SK-N-SH treated with all-trans-retinoic acid at 6 μM for 48 hours (cell line): ENCODE data around the gene CCDC93.

Source experiments
- ATAC-seq: fragments of 200-7000 bp; cut with Tn5 transposase; 3 replicates; pipeline ENCODE4 v1.9.1; 2020; ENCODE audit warnings: mild to moderate bottlenecking, moderate library complexity
- ARNTL ChIP-seq: fragments of 450-650 bp; formaldehyde crosslinking; IDR thresholded peaks from 2 replicates; pipeline ENCODE4 v1.5.0; 2020; ENCODE audit warnings: low read depth, mild to moderate bottlenecking, moderate library complexity, borderline replicate concordance
- BACH2 ChIP-seq: fragments of 250-450 bp; sonication (Bioruptor Pico); IDR thresholded peaks from 2 replicates; pipeline ENCODE4 v1.9.0; 2021; ENCODE audit warnings: mild to moderate bottlenecking, borderline replicate concordance
- CREB5 ChIP-seq: fragments of 250-450 bp; sonication (Bioruptor Pico); IDR thresholded peaks from 2 replicates; pipeline ENCODE4 v1.5.1; 2020; ENCODE audit warnings: low read depth, mild to moderate bottlenecking, moderate library complexity
- CSDC2 ChIP-seq: fragments of 250-450 bp; sonication (Bioruptor Pico); IDR thresholded peaks from 2 replicates; pipeline ENCODE4 v1.5.0; 2020; ENCODE audit warnings: mild to moderate bottlenecking, moderate library complexity
- ESRRG ChIP-seq: fragments of 250-450 bp; sonication (Bioruptor Pico); IDR thresholded peaks from 2 replicates; pipeline ENCODE4 v1.6.1; 2021; ENCODE audit warnings: mild to moderate bottlenecking
- GLIS3 ChIP-seq: fragments of 250-450 bp; sonication (Bioruptor Pico); IDR thresholded peaks from 2 replicates; pipeline ENCODE4 v1.5.0; 2020; ENCODE audit warnings: mild to moderate bottlenecking, moderate library complexity
- ISL1 ChIP-seq: fragments of 250-450 bp; sonication (Bioruptor Pico); IDR thresholded peaks from 2 replicates; pipeline ENCODE4 v2.1.2; 2022; ENCODE audit warnings: mild to moderate bottlenecking, moderate library complexity
- POU6F1 ChIP-seq: fragments of 250-450 bp; sonication (Bioruptor Pico); IDR thresholded peaks from 2 replicates; pipeline ENCODE4 v1.8.0; 2021; ENCODE audit warnings: low read depth, mild to moderate bottlenecking, moderate library complexity, borderline replicate concordance
- PPARA ChIP-seq: fragments of 250-450 bp; sonication (Bioruptor Pico); IDR thresholded peaks from 2 replicates; pipeline ENCODE4 v1.5.0; 2020; ENCODE audit warnings: mild to moderate bottlenecking, borderline replicate concordance
- TCF4 ChIP-seq: fragments of 250-450 bp; sonication (Bioruptor Pico); IDR thresholded peaks from 2 replicates; pipeline ENCODE4 v1.8.0; 2021; ENCODE audit warnings: mild to moderate bottlenecking, moderate library complexity, borderline replicate concordance
- TOX ChIP-seq: fragments of 250-450 bp; sonication (Bioruptor Pico); IDR thresholded peaks from 2 replicates; pipeline ENCODE4 v1.8.0; 2021; ENCODE audit warnings: mild to moderate bottlenecking, moderate library complexity, borderline replicate concordance
- ZC3H10 ChIP-seq: fragments of 250-450 bp; sonication (Bioruptor Pico); IDR thresholded peaks from 2 replicates; pipeline ENCODE4 v1.5.1; 2021; ENCODE audit warnings: mild to moderate bottlenecking, moderate library complexity
- ZFP30 ChIP-seq: fragments of 450-650 bp; formaldehyde crosslinking; IDR thresholded peaks from 2 replicates; pipeline ENCODE4 v1.5.0; 2022; ENCODE audit warnings: mild to moderate bottlenecking, moderate library complexity
- ZNF565 ChIP-seq: fragments of 450-650 bp; formaldehyde crosslinking; conservative IDR thresholded peaks from 2 replicates; pipeline ENCODE4 v1.5.0; 2020; ENCODE audit warnings: low read depth, mild to moderate bottlenecking, moderate library complexity
- ZNF70 ChIP-seq: fragments of 450-650 bp; formaldehyde crosslinking; IDR thresholded peaks from 2 replicates; pipeline ENCODE4 v1.5.0; 2020; ENCODE audit warnings: mild to moderate bottlenecking, moderate library complexity
- ZNF8 ChIP-seq: fragments of 450-650 bp; formaldehyde crosslinking; IDR thresholded peaks from 2 replicates; pipeline ENCODE4 v1.5.0; 2020; ENCODE audit warnings: mild to moderate bottlenecking, moderate library complexity
- TF ChIP-seq, protein P1 (sequence below): fragments of 250-450 bp; sonication (Bioruptor Pico); IDR thresholded peaks from 2 replicates; pipeline ENCODE4 v1.5.1; 2021; ENCODE audit warnings: mild to moderate bottlenecking, moderate library complexity
- TF ChIP-seq, protein P2 (sequence below): fragments of 250-450 bp; sonication (Bioruptor Pico); IDR thresholded peaks from 2 replicates; pipeline ENCODE4 v1.8.0; 2020; ENCODE audit warnings: mild to moderate bottlenecking, moderate library complexity, borderline replicate concordance
- TF ChIP-seq, protein P3 (sequence below): fragments of 250-450 bp; sonication (Bioruptor Pico); IDR thresholded peaks from 2 replicates; pipeline ENCODE4 v1.5.0; 2020; ENCODE audit warnings: mild to moderate bottlenecking, moderate library complexity

CCDC93 gene

DNA sequence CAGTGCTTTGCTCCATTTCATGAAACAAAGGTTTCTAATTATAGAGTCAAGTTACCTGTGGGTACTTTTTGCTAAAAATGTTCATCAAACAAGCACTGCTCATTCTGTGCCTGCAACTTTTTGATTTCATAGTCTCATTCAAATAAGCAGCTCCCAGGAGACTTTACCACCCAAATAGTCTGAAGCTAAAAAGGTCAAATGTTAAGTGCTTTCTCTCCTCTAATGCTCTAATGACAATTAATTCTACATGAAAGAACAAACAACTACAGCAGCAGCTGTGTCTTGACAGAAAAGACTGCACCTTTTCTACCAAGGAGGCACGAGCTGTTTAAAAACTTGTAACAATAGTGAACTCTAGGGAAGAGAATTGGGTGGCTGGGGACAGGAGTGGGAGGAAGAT lies 65.3 kb downstream of the CCDC93 start:
- TF ChIP-seq ESRRG (CRISPR knock-in tag) (no peak), ZNF70 (CRISPR knock-in tag) (no peak)
- TF ChIP-seq, protein P1, sequence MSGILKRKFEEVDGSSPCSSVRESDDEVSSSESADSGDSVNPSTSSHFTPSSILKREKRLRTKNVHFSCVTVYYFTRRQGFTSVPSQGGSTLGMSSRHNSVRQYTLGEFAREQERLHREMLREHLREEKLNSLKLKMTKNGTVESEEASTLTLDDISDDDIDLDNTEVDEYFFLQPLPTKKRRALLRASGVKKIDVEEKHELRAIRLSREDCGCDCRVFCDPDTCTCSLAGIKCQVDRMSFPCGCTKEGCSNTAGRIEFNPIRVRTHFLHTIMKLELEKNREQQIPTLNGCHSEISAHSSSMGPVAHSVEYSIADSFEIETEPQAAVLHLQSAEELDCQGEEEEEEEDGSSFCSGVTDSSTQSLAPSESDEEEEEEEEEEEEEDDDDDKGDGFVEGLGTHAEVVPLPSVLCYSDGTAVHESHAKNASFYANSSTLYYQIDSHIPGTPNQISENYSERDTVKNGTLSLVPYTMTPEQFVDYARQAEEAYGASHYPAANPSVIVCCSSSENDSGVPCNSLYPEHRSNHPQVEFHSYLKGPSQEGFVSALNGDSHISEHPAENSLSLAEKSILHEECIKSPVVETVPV: no peak
- TF ChIP-seq, all 23 proteins: peak for 0
- ATAC-seq: no peak

DNA sequence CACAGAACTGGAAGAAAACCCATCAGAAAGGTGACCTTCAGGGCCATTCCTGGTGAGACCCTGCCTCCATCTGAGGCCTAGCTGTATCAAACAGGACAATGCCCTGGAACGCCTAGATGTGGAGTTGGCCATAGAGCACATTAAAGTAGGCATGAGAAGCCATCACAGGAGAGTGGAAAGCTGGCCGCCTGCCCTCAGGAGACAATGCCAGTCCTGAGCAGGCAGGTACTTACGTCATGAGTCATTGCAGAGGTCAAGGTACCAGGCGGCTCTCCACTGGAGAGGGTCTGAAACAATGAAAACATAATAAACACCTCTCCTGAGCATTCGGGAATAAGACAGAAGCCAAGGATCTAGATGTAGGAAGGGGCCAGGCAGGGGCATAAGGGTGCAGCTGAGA lies 68.6 kb downstream of the CCDC93 start:
- no peak for ATAC-seq
- no peak for TF ChIP-seq ZFP30 (CRISPR knock-in tag)

DNA sequence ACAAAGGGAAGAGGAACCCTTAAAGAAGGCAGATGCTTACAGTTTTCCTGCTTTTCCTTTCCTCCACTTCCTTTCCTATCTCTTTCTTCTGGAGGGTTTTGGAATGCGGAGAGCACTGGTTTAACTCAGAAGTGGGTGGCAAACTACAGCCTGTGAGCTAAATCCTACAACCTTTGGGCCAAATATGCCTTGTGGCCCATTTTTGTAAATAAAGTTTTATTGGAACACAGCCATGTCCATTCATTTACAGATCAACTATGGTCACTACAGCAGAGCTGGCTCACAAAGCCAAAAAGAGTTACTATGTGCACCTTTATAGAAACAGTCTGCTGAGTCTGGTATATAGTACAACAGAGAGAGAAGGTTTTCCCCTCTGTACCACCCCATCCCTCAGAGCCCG lies 69.1 kb downstream of the CCDC93 start:
- TF ChIP-seq GLIS3 (CRISPR knock-in tag): no peak
- TF ChIP-seq, all 23 proteins: peak for 0

DNA sequence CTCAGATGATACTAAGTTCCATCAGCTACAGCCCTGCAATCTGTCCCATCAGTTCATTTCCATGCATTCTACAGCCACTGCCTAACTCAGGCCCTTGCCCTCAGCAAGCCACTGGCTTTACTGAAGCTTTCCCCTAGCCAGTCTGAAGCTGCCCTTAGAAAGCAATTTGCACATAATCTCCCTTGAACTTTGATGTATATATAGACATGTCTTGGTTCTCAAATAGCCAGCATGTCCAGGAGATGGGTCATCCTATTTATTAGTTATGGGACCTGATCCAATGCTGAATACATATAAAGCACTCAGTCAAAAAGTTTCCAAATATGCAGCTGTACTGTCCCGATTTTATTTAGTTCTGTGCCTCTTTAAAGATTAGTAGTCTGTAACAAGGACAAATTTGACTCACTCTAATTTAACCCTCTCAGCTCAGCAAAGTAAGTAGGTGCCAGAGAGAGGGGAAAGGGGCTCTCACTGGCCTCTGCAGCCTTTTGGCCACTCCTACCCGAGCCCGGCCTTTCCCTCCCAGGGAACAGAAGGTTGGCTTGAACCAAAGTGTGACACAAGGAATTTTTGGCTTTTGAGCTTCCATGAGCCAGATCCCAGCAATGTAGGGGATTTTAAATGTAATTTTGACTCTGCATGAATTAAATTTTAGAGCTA lies 70.7 kb downstream of the CCDC93 start:
- peak; percentile 85 for ATAC-seq
- TF ChIP-seq ISL1 (peak; percentile 50), CSDC2 (CRISPR knock-in tag) (no peak; the same call in 1 of the 2 replicates)

More for the DNA sequence above, 69.1 kb downstream of the CCDC93 start:
- ATAC-seq: no peak

- no peak for TF ChIP-seq ZFP30 (CRISPR knock-in tag)
- TF ChIP-seq CSDC2 (CRISPR knock-in tag): no peak
- TF ChIP-seq ZC3H10 (CRISPR knock-in tag): no peak
- TF ChIP-seq ZNF70 (CRISPR knock-in tag): no peak
- TF ChIP-seq BACH2: no peak
- TF ChIP-seq ZNF565: no peak
- TF ChIP-seq ARNTL: no peak
- no peak for TF ChIP-seq ESRRG (CRISPR knock-in tag)
- no peak for TF ChIP-seq PPARA (CRISPR knock-in tag)
- no peak for TF ChIP-seq TOX (CRISPR knock-in tag)
- TF ChIP-seq, protein P2, sequence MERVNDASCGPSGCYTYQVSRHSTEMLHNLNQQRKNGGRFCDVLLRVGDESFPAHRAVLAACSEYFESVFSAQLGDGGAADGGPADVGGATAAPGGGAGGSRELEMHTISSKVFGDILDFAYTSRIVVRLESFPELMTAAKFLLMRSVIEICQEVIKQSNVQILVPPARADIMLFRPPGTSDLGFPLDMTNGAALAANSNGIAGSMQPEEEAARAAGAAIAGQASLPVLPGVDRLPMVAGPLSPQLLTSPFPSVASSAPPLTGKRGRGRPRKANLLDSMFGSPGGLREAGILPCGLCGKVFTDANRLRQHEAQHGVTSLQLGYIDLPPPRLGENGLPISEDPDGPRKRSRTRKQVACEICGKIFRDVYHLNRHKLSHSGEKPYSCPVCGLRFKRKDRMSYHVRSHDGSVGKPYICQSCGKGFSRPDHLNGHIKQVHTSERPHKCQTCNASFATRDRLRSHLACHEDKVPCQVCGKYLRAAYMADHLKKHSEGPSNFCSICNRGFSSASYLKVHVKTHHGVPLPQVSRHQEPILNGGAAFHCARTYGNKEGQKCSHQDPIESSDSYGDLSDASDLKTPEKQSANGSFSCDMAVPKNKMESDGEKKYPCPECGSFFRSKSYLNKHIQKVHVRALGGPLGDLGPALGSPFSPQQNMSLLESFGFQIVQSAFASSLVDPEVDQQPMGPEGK: no peak
- no peak for TF ChIP-seq ZNF8 (CRISPR knock-in tag)
- no peak for TF ChIP-seq POU6F1 (CRISPR knock-in tag)
- TF ChIP-seq, protein P3, sequence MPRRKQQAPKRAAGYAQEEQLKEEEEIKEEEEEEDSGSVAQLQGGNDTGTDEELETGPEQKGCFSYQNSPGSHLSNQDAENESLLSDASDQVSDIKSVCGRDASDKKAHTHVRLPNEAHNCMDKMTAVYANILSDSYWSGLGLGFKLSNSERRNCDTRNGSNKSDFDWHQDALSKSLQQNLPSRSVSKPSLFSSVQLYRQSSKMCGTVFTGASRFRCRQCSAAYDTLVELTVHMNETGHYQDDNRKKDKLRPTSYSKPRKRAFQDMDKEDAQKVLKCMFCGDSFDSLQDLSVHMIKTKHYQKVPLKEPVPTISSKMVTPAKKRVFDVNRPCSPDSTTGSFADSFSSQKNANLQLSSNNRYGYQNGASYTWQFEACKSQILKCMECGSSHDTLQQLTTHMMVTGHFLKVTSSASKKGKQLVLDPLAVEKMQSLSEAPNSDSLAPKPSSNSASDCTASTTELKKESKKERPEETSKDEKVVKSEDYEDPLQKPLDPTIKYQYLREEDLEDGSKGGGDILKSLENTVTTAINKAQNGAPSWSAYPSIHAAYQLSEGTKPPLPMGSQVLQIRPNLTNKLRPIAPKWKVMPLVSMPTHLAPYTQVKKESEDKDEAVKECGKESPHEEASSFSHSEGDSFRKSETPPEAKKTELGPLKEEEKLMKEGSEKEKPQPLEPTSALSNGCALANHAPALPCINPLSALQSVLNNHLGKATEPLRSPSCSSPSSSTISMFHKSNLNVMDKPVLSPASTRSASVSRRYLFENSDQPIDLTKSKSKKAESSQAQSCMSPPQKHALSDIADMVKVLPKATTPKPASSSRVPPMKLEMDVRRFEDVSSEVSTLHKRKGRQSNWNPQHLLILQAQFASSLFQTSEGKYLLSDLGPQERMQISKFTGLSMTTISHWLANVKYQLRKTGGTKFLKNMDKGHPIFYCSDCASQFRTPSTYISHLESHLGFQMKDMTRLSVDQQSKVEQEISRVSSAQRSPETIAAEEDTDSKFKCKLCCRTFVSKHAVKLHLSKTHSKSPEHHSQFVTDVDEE (CRISPR knock-in tag): no peak
- no peak for TF ChIP-seq TCF4 (CRISPR knock-in tag)
- TF ChIP-seq GLIS3 (CRISPR knock-in tag): no peak
- ATAC-seq: peak; percentile 35
These were observed 71.3 kb downstream of the CCDC93 start for GRCh38 chr2:117942551-117942950.

DNA sequence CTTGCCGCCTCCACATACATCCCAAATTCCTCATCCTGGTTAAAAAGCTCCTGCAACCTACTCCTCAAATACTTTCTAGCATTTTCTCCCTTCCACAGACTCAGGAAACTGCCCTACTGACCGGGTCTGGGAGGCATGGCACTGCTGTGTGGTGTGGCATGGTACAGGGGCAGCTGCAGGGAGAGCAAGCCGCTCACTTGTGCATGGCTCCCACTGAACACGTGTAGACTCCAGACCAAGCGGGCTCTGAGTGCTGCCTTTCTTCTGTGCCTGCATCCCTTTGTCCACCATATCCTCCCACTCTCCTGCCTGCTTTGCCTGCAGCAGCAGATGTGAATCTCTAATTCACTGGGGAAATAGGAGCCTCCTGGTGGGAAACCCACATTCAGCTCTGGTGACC lies 72.2 kb downstream of the CCDC93 start:
- ATAC-seq: no peak
- TF ChIP-seq ZNF565: no peak
- TF ChIP-seq, protein P2: no peak
- no peak for TF ChIP-seq CREB5 (CRISPR knock-in tag)
- no peak for TF ChIP-seq ISL1
- TF ChIP-seq, protein P3 (CRISPR knock-in tag): no peak
